Activated naive CD4-positive, alpha-beta T cell treated with anti-CD3 and anti-CD28 coated beads, Interleukin-2, amount 50 U/mL, for 72 hours (primary cell): ENCODE results near the gene SND1. TPM values are rescaled to one million over a fixed set of nuclear protein-coding genes. Genes with fewer than 3 reads are reported as not detected.

Experiments
- ATAC-seq, 2 donors: fragments of 150-1000 bp; cut with Tn5 transposase; 2 replicates each; pipeline ENCODE4 v1.10.0; 2021; ENCODE audit warnings: mild to moderate bottlenecking in 2 of 2, moderate library complexity in 2 of 2
- DNase-seq, 2 donors: peaks; one replicate each; pipeline ENCODE4 v3.0.0; 2021 to 2022; ENCODE audit warnings: low spot score in 2 of 2
- H3K27ac Mint-ChIP-seq, 2 donors: one replicate each; pipeline ENCODE4 v1.8.0; 2022; ENCODE audit warnings: mild to moderate bottlenecking in 2 of 2, mixed read lengths in 2 of 2
- H3K36me3 Mint-ChIP-seq, 2 donors: one replicate each; pipeline ENCODE4 v1.8.0; 2022; ENCODE audit warnings: mixed read lengths in 2 of 2
- H3K9me3 Mint-ChIP-seq, 2 donors: one replicate each; pipeline ENCODE4 v1.8.0; 2022; ENCODE audit warnings: mixed read lengths in 2 of 2
- total RNA-seq, 2 donors: library from RNA; stranded (reverse); gene quantifications; one replicate each; pipeline ENCODE4 v1.2.3, GENCODE V29; 2022

Gene SND1
- total RNA-seq, 2 donors from 2014 or later = 175 to 246 TPM

DNA sequence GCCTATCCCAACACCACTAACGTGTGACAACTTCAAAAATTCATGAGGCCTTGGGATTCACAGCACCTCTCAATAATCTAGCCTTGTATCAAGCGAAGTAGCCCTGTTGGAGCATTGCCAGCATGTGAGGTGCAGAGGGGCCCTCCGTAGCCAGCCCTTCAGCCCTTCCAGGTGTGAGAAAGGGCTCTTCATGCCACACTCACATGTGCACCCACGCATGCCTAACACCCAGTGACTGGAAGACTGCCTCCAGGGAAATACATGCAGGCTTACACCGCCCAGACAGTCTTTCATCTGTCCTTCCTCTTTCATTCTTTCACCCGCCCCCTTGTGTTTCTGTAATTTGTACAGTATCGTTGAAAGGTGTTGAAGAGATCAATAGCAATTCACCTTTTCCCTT is 353.1 kb downstream of the SND1 start:
- DNase-seq (no peak), ATAC-seq (no peak)
- Mint-ChIP-seq H3K9me3 (no peaks in the 10 kb centered on the region), H3K36me3 (peaks cover 0 to 5% of the 10 kb centered on the region in 2 donors), H3K27ac (no peak overlapping the region)

DNA sequence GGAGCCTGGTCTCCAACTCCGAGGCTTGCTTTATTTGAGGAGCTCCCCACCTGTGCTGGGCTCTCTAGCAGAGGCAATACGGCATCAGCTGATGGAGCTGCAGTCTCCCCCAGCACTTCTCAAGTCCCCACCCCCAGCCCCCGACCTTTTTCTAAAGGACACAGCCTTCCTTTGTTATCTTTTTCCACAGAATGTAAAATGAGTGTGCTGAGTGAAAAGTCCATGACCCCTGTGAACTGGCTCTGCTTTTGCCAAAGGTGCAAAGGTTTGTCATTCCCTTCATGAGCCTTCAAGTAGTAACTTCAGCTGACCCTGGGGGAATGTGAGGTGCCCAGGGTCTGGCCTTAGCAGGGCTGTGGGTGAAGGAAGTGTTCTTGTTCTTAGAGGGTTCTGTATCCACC is 353.8 kb downstream of the SND1 start:
- ATAC-seq = no peak
- H3K27ac Mint-ChIP-seq = no peak overlapping the region
- DNase-seq = no peak
- no peaks in the 10 kb centered on the region for H3K9me3 Mint-ChIP-seq
- peaks cover 0 to 4% of the 10 kb centered on the region in 2 donors for H3K36me3 Mint-ChIP-seq

DNA sequence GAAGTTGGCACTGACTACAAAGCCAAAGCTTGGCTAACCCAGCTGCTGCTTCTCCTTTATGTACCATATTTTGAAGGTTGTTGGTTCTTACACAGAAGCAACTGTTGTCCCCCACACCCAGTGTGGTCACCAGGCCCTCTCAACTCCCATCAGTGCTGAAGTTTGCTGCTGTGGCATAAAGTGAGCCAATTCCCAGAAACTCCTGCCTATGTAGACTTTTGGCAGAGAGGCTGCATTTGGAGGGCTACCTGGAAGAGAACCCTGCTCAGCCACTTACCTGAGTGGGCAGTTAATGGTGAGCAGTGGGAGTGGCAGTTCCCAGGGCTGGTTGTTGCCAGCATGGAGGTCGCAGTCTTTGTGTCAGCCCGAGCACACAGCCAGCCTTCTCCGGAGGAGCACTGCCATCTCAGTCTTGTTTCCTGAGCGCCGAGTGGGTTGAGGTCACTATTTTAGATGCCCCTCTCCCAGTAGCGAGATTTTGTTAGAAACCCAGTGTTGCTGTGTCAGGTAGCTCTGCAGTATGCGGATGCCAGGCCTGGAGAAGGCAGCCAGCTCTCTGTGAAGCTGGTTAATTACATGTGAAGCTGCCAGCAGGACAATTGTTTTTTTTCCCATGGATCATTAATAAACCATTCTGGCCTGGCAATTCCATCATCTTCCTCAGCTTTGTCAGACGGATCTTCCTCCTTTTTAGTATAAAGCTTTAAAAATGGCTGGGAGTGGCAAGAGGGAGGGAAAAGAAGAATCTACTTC is 354.7 kb downstream of the SND1 start:
- Mint-ChIP-seq H3K9me3 (no peaks in the 10 kb centered on the region), H3K36me3 (no peaks in the 10 kb centered on the region), H3K27ac (no peak overlapping the region)
- no peak for DNase-seq
- no peak for ATAC-seq

DNA sequence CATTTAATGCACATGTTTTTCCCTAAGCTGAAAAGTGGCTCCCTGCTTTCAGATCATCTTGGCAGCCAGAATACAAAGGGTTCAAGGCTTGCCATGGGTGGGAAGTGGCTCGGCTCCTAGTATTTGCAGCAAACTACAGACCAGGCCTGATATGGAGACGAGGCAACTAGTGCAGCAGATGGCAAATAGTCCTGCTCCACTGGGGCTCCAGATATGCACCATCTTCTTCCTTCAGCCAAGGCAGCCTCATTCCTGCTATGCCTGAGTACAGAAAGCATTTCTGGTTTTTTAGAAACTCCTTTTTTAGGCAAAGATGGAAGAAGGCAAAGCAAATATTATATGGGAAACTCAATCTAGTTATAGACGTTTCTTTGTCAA is 355.3 kb downstream of the SND1 start:
- ATAC-seq = no peak
- Mint-ChIP-seq H3K9me3 (no peaks in the 10 kb centered on the region), H3K36me3 (no peaks in the 10 kb centered on the region), H3K27ac (no peak overlapping the region)
- DNase-seq = no peak

DNA sequence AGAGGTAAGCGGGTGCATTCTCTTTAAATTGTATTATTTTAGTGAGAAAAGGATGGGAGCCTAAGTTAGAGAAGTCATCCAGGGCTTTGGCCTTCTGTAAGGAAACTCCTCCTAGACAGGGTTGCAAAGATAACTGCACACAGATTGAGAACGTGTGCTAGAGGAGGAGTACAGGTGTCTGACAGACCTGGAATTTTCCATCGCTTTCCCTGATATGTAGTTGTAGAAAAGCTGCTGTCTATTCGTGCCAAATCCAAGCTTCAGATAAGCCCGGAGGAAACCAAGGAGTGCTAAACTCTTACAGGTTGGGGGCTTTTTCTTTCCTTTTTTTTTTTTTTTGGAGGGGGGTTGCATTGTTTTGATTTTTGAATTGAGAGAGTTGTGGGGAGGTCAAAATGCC is 356.1 kb downstream of the SND1 start:
- Mint-ChIP-seq H3K36me3 (no peaks in the 10 kb centered on the region), H3K9me3 (no peaks in the 10 kb centered on the region), H3K27ac (peak overlapping the region in 1 of 2 donors; percentile 44)
- DNase-seq (no peak), ATAC-seq (no peak)

DNA sequence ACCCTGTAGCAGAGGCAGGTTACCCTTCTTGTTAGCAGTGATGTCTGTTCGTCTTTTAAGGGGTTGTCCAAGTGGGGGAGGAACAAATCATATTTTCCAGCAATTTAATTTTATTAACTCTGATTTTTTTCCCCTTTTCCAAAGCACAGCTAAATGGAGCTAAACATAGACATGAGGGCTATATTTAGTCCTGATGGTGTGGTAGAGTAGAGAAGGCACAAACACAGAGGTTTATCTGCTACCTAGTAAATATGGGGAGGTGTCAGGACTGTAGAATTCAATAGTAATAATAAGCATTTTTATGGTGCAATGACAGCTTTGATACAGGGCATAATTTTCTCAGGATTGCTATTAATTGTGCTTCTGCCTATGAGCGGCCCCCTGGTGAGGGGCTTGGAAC is 356.8 kb downstream of the SND1 start:
- ATAC-seq = no peak
- no peak for DNase-seq
- Mint-ChIP-seq H3K36me3 (no peaks in the 10 kb centered on the region), H3K27ac (peak overlapping the region in 1 of 2 donors; percentile 44), H3K9me3 (no peaks in the 10 kb centered on the region)

DNA sequence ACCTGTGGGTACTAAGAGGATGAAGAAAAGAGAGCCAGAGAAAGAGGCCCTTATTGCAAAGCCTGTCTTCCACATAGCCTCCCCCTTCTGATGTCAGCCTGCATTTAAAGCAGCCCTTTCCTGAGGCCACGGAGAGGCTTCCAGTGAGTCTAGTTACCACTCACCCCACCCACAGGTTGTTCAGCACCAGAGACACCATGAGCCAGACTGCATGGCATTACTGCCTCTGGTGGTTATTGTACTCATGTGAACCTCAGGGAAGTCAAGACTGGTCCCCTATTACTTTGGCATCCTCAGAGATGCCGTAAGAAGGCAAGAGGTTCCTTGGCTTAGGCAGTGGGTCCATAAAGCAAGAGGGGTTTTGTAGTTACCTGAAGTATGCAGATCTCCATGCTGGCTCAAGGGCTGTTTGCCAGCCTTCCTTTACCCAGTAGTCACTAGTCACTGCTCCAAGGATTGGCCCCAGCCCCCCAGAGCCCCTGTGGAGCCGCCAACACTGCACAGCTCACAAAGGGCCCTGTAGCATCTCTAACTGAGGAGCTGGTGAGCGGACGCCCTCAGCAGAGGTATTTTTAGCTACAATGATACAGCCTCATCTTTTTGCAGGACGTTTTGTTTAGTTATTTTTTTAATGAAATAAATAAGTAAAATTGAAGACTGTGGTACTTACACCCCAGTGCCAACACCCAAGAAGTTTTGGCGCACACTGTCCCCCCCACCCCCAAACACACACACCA is 358.6 kb downstream of the SND1 start:
- DNase-seq (no peak), ATAC-seq (peak in 1 of 2 donors; percentile 48)
- Mint-ChIP-seq H3K9me3 (no peaks in the 10 kb centered on the region), H3K27ac (no peak overlapping the region), H3K36me3 (no peaks in the 10 kb centered on the region)

DNA sequence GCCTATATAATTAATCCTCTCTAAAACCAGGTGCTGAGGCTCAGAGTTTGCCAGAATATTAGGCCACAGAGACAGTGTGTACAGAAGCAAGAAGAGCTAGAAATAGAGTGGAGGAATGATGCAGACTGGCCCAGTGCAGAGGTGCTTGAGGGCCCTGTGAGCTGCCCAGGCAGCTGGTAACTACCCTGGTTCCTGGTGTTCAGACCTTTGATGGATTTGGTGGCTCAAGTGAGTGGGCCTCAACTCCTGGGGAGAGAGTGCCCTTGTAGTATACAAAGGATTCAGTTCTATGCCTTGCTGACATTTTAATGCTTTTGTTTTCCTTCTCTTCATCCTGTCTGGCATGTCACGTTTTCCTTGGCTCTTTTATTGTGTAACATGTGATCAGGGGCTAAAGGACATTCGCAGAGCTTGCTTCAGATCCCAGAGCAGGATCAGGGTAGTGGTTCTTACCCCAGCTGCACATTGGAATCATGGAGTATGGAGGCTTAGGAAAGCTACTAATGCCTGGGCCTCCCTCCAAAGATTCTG is 359.2 kb downstream of the SND1 start:
- Mint-ChIP-seq H3K27ac (peak overlapping the region in 1 of 2 donors; percentile 1), H3K36me3 (no peaks in the 10 kb centered on the region), H3K9me3 (no peaks in the 10 kb centered on the region)
- ATAC-seq = no peak
- no peak for DNase-seq

DNA sequence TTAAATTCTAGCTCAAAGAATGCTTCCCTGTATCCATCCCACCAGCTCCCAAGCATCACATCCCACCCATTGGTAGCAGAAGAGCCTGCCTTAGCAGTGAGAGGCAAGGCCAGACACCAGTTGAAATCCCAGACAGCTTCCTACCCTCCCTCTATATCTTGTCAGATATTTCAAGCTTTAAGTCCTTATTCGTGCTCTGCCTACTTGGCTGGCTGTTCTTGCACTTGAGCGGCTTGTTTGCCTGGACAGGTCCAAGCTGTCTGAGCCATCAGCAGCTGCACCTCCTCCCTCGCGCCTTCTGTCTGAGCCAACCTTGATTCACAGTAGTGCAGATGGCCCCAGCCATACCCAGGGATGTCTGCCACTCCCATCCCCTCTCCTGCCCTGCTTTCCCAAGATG is 362.8 kb downstream of the SND1 start:
- Mint-ChIP-seq H3K9me3 (no peaks in the 10 kb centered on the region), H3K36me3 (no peaks in the 10 kb centered on the region), H3K27ac (peak overlapping the region in 1 of 2 donors; percentile 24)
- ATAC-seq = no peak
- no peak for DNase-seq

DNA sequence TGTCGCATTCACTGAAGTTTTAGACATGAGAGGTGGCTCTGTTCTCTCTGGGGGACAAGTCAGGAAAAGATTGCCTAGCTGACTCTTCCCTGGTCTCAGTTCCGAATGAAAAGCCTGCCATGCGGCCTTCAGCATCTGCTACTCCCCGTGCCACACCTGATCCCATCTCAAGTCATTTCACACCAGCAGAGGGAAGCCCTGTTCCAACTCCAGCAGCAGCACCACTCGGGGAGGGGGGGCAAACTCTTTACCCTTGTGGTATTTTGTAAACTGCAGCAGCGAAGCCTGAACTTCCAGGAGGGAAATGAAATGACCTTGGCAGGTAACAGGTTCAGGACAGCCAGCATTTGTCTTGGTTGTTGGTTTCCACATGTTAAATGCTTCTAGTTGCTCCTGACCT is 365.5 kb downstream of the SND1 start:
- Mint-ChIP-seq H3K27ac (no peak overlapping the region), H3K9me3 (no peaks in the 10 kb centered on the region), H3K36me3 (peaks cover 0 to 6% of the 10 kb centered on the region in 2 donors)
- no peak for ATAC-seq
- no peak for DNase-seq

DNA sequence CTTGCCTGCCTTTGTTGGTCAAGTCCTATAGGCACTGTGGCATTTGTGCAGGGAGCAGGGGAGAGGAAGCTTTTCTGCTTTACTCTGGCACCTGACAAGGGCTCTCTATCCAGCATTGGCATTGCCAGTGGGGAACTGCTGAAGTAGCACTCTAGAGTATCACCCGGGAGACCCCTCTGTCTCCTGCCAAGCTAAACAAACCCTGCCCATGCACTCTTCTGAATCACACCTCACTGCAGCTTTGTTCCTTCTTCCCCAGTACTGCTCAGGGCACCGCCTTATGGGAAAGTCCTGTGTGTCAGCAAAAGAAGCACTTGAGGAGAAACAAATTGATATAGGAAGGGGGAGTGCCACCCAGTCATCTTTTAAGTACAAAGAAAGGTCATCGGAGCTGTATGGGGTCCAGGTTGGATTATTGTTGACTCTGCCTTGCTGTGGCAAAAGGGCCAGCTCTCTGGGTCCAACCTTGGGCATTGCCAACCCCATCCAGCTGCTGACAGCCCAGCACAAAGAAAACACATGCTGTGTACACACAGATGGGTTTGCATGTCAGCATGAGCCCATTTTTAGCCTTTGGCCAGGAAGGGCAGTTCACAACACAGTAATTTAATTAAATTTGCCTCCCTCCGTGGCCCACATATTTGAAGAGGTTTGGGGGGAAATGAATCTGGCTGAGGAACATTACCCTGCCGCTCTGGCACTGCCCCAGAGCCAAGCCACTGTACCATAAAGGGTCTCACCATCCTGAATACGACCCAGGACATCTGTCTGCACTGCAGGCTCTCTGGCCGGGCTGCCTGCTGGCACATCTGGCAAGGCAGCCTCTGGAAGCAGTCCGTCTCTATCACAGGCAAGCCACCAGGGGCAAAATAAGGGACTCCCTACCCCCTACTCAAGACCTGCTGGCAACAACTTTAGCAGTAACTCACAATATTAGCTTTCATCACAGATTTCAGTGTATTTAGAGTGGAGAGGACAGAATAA is 366.2 kb downstream of the SND1 start:
- no peak for DNase-seq
- Mint-ChIP-seq H3K36me3 (peaks cover 0 to 6% of the 10 kb centered on the region in 2 donors), H3K9me3 (no peaks in the 10 kb centered on the region), H3K27ac (no peak overlapping the region)
- ATAC-seq = no peak

DNA sequence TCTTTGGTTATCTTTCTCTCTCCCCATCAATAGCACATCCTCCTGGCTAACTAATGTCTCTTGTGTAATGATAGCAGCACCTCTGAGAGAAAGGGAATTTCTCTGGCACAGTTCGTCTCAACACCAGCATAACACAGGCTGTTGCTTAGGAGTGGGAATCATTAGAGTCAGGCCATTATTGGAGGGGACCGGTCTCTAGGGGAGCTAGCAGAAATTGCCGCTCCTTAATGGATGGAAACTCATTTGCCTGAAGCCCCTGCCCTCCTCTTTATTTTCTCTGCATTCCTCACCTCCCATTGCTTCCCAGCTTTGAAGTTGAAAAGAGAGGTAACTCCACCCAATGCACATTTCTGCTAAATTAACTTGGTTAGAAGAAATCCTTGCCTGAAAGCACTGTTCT is 367.3 kb downstream of the SND1 start:
- Mint-ChIP-seq H3K9me3 (no peaks in the 10 kb centered on the region), H3K36me3 (peaks cover 0 to 6% of the 10 kb centered on the region in 2 donors), H3K27ac (no peak overlapping the region)
- no peak for DNase-seq
- no peak for ATAC-seq

DNA sequence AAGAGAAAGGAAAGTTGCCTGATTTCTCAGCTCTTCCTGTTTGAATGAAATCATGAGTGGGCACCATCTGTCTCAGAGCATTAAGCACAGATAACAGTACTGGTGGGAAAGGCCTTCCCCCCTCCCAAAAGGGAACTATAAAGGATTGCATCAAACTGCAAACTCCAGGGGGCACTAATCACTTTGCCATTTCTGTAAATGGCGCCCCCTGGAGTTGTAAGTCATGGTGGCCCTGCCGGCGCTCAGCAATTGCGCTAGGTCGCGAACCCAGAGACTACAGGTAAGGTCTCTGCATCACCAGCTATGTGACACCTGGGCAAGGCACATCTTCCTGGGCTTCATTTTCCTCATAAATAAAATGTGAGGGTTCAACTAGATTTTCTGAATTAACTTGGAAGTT is 368.2 kb downstream of the SND1 start:
- Mint-ChIP-seq H3K9me3 (no peaks in the 10 kb centered on the region), H3K27ac (no peak overlapping the region), H3K36me3 (peaks cover 0 to 6% of the 10 kb centered on the region in 2 donors)
- peak in 1 of 2 donors; percentile 35 for ATAC-seq
- DNase-seq = peak in 1 of 2 donors; percentile 47

DNA sequence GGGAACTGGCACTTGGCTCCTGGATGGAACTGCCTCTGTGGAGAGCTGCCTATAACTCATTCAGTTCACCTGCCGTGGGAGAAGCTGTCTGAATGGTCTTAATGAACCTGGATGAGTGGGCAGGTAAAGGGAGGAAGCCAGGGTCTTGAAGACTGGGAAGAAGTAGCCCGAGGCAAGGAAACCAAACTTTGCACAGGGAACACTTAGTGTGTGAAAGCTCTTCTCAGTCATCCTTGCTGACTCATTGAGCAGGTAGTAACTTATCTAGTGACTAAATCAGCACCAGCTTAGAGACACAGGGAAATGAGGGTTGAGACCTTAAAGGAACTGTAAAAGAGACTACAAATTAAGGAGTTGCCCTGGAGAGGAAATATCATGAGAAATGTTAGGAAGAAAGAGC is 369.4 kb downstream of the SND1 start:
- ATAC-seq = peak; percentile 32 to 43
- Mint-ChIP-seq H3K9me3 (no peaks in the 10 kb centered on the region), H3K36me3 (peaks cover 0 to 6% of the 10 kb centered on the region in 2 donors), H3K27ac (peak overlapping the region in 1 of 2 donors; percentile 26)
- no peak for DNase-seq

DNA sequence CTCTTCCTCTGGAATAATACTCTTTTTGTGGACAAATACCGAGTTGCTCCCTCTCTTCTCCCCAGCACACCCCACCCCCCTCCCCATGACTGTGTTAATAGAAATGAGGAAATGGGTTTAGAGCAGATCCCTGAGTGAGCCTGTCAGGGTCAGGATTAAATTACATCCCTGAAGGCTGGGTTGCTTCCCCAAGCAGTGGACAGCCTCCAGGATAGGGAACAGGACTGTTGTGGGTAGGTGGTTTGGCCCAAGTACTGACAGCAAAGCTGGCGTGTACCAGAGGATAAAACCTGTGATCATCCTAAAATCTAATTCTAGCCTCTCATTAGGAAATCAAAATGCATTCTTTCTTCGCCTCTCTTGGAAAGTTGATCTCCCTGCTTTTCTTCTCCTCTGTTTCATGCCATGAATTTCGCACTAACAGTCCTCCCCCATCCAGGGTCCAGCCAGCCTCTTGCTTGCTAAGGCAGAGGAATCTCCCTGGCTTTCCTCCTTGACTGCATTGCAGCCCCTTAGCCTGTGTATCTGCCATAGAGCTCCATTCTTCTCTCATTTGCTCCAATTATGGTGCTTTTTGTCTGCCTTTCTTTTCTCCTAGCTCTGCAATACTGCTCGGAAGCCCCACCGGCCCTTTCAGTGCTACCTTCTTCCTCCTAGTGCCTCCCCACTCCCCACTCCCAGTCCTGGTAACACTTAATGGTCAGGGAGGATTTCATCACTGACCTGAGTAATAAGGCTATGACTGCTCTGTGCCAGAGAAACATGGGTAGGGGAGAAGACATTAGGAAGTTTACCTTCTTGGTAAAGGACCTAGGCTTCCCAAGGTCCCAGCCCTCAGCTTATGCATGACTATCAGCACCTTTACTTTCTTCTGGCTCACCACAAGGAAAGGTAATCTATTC is 370.9 kb downstream of the SND1 start:
- ATAC-seq (no peak), DNase-seq (no peak)
- Mint-ChIP-seq H3K27ac (no peak overlapping the region), H3K9me3 (no peaks in the 10 kb centered on the region), H3K36me3 (peaks cover 0 to 6% of the 10 kb centered on the region in 2 donors)

DNA sequence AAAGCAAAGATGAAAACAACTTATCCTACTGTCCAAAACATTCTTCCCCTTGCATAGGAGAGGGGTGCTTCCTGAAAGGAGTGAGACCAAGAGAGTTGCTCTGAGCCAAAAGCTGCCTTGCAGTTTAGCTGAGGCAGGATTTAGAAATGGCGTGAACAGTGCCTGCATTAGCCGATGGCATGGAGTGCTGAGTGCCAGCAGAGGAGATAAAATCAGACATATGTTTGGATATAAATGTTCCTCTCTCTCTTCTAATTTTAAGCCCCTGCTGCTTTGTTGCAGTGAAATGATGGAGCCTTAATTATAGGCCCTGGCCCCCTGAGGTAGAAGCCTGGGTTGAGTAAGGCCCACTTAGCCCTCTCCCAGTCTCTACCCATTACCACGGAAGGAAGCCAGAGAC is 372.2 kb downstream of the SND1 start:
- ATAC-seq = no peak
- no peaks in the 10 kb centered on the region for H3K9me3 Mint-ChIP-seq
- peaks cover 6 to 12% of the 10 kb centered on the region in 2 donors for H3K36me3 Mint-ChIP-seq
- no peak overlapping the region for H3K27ac Mint-ChIP-seq
- no peak for DNase-seq
